ENCODE data around the gene COA8. TPM values are rescaled to one million over a fixed set of nuclear protein-coding genes. Genes with fewer than 3 reads are reported as not detected.

Gene COA8
- total RNA-seq, 1 donor from 2014 or later = 33.7 TPM

GRCh38 chr14:103531421-103532215 lies 31.1 kb upstream of the COA8 start:
- Mint-ChIP-seq H3K4me1 (peaks cover 28% of the 10 kb centered on the region), H3K36me3 (ENCODE audit: low read depth) (no peaks in the 10 kb centered on the region), H3K9me3 (no peaks in the 10 kb centered on the region), H3K27ac (ENCODE audit: unreplicated experiment) (no peak overlapping the region), H3K27me3 (ENCODE audit: low read depth) (no peaks in the 10 kb centered on the region), H3K4me3 (peak overlapping the region; percentile 70)
- no peak for TF ChIP-seq CTCF (conservative IDR thresholded peaks at IDR 0.05)
- DNase-seq (ENCODE audit: low read depth, low spot score) = no peak

GRCh38 chr14:103532216-103533136 lies 30.3 kb upstream of the COA8 start:
- Mint-ChIP-seq H3K9me3 (no peaks in the 10 kb centered on the region), H3K27me3 (ENCODE audit: low read depth) (no peaks in the 10 kb centered on the region), H3K4me1 (peaks cover 23% of the 10 kb centered on the region), H3K27ac (ENCODE audit: unreplicated experiment) (no peak overlapping the region), H3K4me3 (no peak overlapping the region), H3K36me3 (ENCODE audit: low read depth) (no peaks in the 10 kb centered on the region)
- TF ChIP-seq CTCF (conservative IDR thresholded peaks at IDR 0.05) = no peak
- DNase-seq (ENCODE audit: low read depth, low spot score) = no peak

- no peaks in the 10 kb centered on the region for H3K9me3 Mint-ChIP-seq
- no peaks in the 10 kb centered on the region for H3K36me3 Mint-ChIP-seq (ENCODE audit: low read depth)
- DNase-seq (ENCODE audit: low read depth, low spot score) = no peak
- no peak overlapping the region for H3K4me3 Mint-ChIP-seq
- H3K4me1 Mint-ChIP-seq = peaks cover 19% of the 10 kb centered on the region
- H3K27ac Mint-ChIP-seq (ENCODE audit: unreplicated experiment) = no peak overlapping the region
- TF ChIP-seq CTCF (conservative IDR thresholded peaks at IDR 0.05) = no peak
- no peaks in the 10 kb centered on the region for H3K27me3 Mint-ChIP-seq (ENCODE audit: low read depth)
Measured at GRCh38 chr14:103533137-103533998, 29.4 kb upstream of the COA8 start.

GRCh38 chr14:103533999-103534575 lies 28.7 kb upstream of the COA8 start:
- peaks cover 12% of the 10 kb centered on the region for H3K4me1 Mint-ChIP-seq
- no peak overlapping the region for H3K4me3 Mint-ChIP-seq
- no peaks in the 10 kb centered on the region for H3K36me3 Mint-ChIP-seq (ENCODE audit: low read depth)
- DNase-seq (ENCODE audit: low read depth, low spot score) = no peak
- H3K9me3 Mint-ChIP-seq = no peaks in the 10 kb centered on the region
- no peaks in the 10 kb centered on the region for H3K27me3 Mint-ChIP-seq (ENCODE audit: low read depth)
- no peak overlapping the region for H3K27ac Mint-ChIP-seq (ENCODE audit: unreplicated experiment)
- TF ChIP-seq CTCF (conservative IDR thresholded peaks at IDR 0.05) = no peak
